MG63 (cell line): Measurements from ENCODE around the gene TGFBI. TPM values are rescaled to one million over a fixed set of nuclear protein-coding genes. Genes with fewer than 3 reads are reported as not detected.
A peak's percentile ranks its signal among the peaks of the same experiment; 100 is the strongest.

Experiments used
- DNase-seq: peaks from one replicate; pipeline ENCODE4 v3.0.0-alpha.2; 2020
- H3K27me3 ChIP-seq: fragments of 250-450 bp; sonication (Bioruptor Pico); 2 replicates; pipeline ENCODE4 v1.5.1; 2020; ENCODE audit warnings: mild to moderate bottlenecking, moderate library complexity
- H3K36me3 ChIP-seq: fragments of 250-450 bp; sonication (Bioruptor Pico); 2 replicates; pipeline ENCODE4 v1.5.1; 2020; ENCODE audit warnings: mild to moderate bottlenecking, moderate library complexity
- H3K4me3 ChIP-seq: fragments of 250-450 bp; sonication (Bioruptor Pico); 2 replicates; pipeline ENCODE4 v1.5.1; 2020; ENCODE audit warnings: mild to moderate bottlenecking, moderate library complexity
- H3K9me3 ChIP-seq: fragments of 250-450 bp; sonication (Bioruptor Pico); 2 replicates; pipeline ENCODE4 v1.5.1; 2020; ENCODE audit warnings: mild to moderate bottlenecking, moderate library complexity
- total RNA-seq: library from RNA; depleted of rRNA; stranded (reverse); fragments of >200 nt; shearing (Covaris generic); gene quantifications from 2 replicates; pipeline ENCODE4 v1.2.3, GENCODE V29; 2014; ENCODE audit warnings: low replicate concordance

The TGFBI gene
- total RNA-seq, 1 experiment from 2014 or later = 2,057 TPM

DNA sequence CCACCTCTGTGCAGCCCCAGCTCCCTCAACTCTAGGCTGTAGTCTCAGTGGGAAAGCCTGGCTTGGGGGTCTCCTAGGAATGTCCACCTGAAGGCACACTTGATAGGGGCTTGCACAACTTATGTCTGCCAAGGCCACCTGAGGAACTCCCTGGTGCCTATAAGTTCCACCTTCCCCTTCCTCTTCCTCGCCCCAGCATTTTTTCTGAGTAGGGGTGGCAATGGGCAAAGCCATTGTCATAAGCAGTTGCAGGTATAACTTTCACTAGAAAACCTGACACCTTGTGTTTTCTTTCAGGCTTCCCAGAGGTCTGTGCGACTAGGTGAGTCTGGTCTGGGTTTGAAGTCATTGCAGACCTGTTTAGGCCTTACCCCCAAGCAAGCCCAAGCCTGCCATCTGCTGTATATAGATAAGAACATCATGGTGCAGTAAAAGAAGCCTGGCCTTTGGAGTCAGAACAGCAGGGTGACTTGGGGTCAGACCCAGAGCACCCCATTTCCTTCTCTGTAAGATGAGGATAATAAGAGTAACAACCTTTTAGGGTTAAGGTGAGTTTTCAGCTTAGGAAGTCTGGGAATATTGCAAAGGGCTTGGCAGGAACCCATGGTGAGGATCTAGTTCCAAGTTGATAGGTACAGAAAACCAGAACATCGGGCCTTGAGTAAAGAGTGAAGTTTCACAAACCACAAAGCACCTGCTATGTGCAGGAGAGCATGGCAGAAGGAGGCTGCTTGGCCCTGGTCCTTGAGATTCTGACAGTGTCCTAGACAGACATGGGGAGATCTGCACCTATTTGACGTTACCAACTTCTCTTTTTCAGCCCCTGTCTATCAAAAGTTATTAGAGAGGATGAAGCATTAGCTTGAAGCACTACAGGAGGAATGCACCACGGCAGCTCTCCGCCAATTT lies 33.8 kb downstream of the TGFBI start:
- Histone ChIP-seq H3K9me3 (no peaks in the 10 kb centered on the region), H3K27me3 (no peaks in the 10 kb centered on the region), H3K4me3 (no peak overlapping the region), H3K36me3 (peaks cover 83% of the 10 kb centered on the region)
- DNase-seq = no peak

DNA sequence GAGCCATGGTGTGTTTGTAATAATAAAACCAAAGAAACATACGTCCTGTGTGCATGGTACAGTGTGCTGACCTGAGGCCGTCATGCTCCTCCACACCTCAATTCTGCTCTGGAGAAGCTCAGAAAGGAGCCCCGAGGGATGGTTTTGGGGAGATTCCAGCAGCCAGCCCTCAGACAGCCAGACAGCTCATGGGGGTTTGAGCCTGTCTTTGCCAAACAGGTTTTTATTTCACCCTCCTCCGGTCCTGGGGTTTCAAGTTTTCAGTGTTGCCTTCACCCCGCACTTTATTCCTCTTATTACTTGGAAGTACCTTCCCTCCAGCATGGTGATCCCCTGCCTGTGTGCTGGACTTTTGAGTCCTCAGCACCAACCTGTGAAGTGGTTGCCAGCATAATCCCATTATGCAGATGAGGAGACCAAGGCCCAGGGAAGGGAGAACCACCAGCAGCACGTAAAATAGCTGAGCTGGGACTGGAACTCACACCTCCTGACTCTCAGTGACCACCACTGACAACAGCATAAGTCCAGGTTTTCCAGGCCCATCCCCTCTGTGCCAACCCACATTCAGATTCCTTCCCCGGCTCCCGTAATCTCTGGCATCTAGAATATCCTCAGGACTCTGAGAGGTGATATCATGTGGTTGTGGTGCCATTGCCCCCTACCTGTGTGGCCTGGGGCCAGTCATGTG lies 35.1 kb downstream of the TGFBI start:
- H3K4me3 ChIP-seq = no peak overlapping the region
- peaks cover 91% of the 10 kb centered on the region for H3K36me3 ChIP-seq
- H3K9me3 ChIP-seq = no peaks in the 10 kb centered on the region
- no peak for DNase-seq
- no peaks in the 10 kb centered on the region for H3K27me3 ChIP-seq

DNA sequence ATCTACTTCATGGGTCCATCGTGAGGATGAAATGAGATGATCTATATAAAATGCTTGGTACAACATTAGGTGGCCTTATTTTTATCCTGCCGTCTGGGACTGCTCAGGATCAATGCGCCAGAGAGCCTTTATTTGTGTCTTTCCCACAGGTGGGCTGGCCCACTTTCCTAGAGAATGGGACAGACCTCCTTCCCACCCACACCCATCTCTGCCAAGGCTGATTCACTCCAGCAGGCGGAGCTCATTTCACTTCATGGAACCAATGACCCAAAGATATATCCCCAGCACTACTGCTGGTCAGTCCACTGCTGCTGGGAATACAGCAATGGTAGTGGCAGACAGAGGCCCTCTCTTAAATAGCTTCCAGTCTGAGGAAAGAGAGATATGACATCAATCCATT lies 35.7 kb downstream of the TGFBI start:
- H3K9me3 ChIP-seq = no peaks in the 10 kb centered on the region
- peaks cover 90% of the 10 kb centered on the region for H3K36me3 ChIP-seq
- H3K4me3 ChIP-seq = no peak overlapping the region
- no peaks in the 10 kb centered on the region for H3K27me3 ChIP-seq
- DNase-seq = peak; percentile 50

DNA sequence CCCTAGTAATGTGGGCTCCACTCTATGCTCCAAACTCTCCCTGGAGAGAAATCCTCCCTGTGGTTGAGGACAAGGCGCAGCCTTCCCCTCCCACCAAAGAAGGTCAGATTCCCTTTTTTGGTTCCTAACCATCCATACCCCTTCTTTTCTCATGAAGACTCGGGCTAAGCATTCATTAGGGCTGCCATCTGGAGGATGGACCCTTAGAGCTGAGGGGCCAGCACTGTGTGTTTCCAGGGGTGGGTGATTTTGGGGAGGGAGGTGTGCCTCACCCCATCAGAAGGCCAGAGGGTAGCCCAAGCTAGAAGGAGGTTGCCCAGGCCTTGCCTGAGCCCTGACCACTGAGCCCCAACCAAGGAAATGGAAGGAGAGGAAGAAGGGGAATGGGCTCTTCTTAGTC lies 36.8 kb downstream of the TGFBI start:
- no peak for DNase-seq
- no peaks in the 10 kb centered on the region for H3K27me3 ChIP-seq
- no peak overlapping the region for H3K4me3 ChIP-seq
- H3K9me3 ChIP-seq = no peaks in the 10 kb centered on the region
- peaks cover 90% of the 10 kb centered on the region for H3K36me3 ChIP-seq

DNA sequence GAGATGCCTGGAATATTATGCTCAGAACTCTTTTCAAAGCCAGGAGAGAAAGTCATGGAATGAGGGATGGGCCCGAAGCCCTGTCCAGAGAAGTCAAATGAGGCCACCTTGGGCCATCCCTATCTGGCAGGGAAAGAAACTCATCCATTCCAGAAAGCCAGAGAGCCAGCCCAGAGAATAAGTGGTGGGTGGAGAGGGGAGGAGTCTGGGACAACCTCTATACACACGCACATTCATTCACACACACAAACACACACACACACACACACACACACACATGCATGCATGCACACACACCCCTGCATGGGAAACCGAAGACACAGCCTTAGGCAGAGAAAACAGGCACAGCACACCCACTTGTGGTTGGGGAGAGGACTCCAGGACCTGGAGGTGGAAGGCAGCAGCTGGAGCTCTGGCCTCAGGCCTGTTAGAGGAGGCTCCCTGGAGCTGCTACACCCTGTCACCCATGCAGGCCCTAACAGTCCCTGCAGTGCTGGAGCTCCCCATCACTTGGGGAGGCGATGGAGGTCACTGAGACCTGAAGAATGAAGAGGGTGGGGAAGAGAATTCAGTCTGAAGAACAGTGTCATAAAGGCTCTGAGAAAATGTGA lies 38.0 kb downstream of the TGFBI start:
- Histone ChIP-seq H3K9me3 (no peaks in the 10 kb centered on the region), H3K36me3 (peaks cover 88% of the 10 kb centered on the region), H3K4me3 (no peak overlapping the region), H3K27me3 (no peaks in the 10 kb centered on the region)
- peak; percentile 80 for DNase-seq

DNA sequence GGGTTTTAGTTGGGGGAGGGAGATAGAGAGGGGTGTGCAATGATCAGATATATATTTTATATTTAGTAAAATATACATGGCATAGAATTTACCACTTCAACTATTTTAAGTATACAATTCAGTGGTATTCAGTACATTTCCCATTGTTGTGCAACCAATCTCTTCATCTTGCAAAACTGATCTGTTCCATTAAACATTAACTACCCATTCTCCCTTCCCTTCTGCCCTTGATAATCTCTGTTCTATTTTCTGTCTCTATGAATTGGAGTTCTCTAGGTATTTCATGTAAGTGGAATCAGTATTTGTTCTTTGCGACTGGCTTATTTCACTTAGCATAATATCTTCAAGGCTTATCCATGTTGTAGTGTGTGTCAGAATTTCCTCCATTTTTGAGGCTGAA lies 38.6 kb downstream of the TGFBI start:
- DNase-seq = no peak
- Histone ChIP-seq H3K27me3 (no peaks in the 10 kb centered on the region), H3K4me3 (no peak overlapping the region), H3K9me3 (no peaks in the 10 kb centered on the region), H3K36me3 (peaks cover 85% of the 10 kb centered on the region)

DNA sequence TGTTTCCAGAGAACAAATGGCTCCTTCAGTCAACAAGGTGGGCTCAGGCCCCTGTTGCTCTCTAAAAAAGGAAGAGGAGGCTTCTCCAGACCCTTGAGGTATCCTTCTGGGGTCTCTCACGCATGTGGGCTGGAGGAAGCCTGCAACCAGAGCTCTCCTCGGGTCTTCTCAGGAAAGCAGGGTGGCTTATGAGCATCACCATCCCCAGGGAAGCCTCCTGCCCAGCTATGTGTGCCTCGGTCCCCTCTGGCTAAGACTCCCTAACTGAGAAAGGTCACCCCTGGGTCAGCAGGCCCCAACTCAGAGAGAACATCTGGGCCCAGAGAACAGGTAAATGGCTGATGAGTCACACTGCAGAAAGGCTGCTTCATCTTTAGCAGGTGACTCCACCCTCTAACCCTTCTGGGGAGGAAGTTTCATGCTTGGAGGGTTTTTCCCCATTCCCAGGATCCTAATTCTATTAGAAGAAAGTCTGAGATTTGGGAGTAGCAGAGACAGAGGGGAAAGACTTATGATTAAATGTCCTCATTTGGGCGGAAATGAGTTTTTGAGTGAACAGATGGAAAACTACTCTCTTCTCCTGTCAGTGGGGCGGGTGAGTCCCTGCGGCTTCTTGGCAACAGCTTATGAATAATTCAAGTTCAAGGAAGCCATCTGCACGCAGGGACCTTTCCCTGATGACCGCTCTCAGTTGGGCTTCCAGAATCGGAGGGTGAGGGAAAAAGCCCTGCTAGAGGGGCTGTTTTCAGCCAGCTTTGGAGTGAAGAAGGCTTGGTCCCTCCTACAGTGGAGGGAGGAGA lies 41.9 kb downstream of the TGFBI start:
- Histone ChIP-seq H3K4me3 (no peak overlapping the region), H3K27me3 (no peaks in the 10 kb centered on the region), H3K36me3 (peaks cover 52% of the 10 kb centered on the region), H3K9me3 (no peaks in the 10 kb centered on the region)
- no peak for DNase-seq

DNA sequence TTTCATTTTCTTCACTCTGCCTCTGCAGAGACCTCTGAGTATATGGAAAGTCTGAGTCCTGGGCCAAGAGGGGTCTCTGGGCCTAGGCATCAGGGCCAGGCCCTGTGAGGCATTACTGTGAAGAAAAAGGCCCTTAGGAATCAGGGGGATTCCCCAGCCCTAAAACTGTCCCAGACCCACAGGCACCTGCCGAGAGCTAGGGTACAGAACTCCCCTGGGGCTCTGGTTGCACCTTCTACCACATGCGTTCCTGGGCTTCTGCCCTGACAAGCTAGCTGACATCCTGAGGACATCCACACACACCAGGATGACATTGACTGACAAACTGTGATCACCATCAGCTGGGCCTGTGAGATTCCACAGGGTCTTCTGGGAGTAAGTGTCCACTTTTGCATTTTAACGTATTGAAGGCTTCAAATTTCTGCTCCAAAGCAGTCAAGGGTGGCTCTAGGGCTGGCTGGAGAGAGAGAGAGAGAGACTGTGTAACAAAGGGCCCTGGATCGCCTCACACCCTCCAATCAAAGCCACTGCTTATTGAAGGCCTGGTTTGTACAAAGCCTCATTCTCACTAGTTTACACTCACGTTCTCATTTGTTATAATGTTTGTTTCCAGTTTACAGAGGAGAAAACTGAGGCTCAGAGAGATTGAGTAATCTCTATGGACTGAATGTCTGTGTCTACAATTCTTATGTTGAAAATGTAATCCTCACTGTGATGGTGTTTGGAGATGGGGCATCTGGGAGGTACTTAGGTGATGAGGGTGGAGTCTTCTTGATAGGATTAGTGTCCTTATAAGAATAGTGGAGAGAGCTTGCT lies 45.1 kb downstream of the TGFBI start:
- Histone ChIP-seq H3K27me3 (no peaks in the 10 kb centered on the region), H3K4me3 (no peak overlapping the region), H3K36me3 (peaks cover 29% of the 10 kb centered on the region), H3K9me3 (no peaks in the 10 kb centered on the region)
- no peak for DNase-seq

DNA sequence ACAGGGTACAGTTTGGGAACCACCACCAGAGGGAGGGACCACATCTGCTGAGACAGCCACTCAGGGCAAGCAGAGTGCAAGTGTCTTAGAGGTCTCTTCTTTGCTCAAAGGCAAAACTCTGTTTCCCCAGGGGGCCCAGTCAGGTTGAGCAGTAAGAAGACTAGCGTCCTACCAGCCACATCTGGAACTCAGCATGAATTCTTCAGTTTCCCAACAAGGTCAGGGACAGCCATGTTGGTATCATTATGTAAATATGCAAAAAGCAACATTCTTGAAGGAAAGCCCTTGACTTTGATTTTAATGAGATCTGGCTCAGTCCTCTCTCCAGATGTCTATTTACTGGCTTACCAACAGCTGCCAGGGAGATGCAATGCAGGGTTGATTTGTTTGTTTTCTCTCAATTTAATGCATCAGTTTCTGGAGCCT lies 46.7 kb downstream of the TGFBI start:
- DNase-seq = no peak
- H3K9me3 ChIP-seq = no peaks in the 10 kb centered on the region
- H3K27me3 ChIP-seq = no peaks in the 10 kb centered on the region
- peaks cover 14% of the 10 kb centered on the region for H3K36me3 ChIP-seq
- H3K4me3 ChIP-seq = no peak overlapping the region

DNA sequence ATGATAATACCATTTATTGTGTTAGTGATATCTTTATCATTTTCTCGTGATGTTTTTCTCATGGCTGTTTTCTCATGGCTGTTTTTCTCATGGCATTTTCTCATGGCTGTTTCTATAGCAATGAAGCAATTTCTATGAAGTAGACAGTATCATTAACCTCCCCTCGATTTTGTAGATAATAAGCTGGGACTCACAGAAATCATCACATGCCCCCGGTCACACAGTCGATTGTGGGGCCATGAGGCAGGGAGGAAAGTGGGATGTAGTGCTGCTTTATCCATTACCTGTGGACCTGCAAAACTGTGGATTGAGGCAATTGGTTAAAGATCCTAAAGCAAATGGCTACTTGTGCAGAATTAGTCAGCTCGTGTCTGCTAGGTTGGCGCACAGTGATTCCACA lies 47.3 kb downstream of the TGFBI start:
- Histone ChIP-seq H3K27me3 (no peaks in the 10 kb centered on the region), H3K9me3 (no peaks in the 10 kb centered on the region), H3K4me3 (no peak overlapping the region), H3K36me3 (peaks cover 10% of the 10 kb centered on the region)
- no peak for DNase-seq

DNA sequence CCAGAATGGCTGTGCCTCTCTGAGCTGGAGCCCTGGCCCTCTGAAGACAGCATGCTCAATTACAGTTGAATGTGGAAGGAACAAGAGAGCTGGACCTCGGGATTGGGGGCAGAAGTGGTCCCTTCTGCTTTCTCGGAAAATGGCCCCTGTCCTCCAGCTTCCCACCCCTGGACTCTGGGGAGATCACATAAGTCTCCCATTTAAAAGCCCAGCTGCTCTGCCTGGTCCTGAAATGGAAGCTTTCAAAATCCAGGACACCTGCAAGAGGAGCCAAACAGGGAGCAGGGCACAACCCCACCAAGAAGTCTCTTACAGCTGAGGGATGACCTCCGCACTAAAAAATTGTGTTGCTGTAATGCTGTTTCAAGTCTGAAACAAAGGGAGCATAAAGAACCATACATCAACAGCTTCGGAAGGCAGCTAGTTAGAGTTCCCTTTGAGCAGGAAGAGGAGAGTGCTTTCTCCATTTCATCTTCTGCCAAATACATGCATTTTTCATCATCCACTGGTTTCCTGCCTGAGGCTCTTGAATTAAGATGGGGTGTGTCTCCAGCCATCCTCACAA lies 48.2 kb downstream of the TGFBI start:
- Histone ChIP-seq H3K27me3 (no peaks in the 10 kb centered on the region), H3K9me3 (no peaks in the 10 kb centered on the region), H3K4me3 (no peak overlapping the region), H3K36me3 (peaks cover 1% of the 10 kb centered on the region)
- no peak for DNase-seq

DNA sequence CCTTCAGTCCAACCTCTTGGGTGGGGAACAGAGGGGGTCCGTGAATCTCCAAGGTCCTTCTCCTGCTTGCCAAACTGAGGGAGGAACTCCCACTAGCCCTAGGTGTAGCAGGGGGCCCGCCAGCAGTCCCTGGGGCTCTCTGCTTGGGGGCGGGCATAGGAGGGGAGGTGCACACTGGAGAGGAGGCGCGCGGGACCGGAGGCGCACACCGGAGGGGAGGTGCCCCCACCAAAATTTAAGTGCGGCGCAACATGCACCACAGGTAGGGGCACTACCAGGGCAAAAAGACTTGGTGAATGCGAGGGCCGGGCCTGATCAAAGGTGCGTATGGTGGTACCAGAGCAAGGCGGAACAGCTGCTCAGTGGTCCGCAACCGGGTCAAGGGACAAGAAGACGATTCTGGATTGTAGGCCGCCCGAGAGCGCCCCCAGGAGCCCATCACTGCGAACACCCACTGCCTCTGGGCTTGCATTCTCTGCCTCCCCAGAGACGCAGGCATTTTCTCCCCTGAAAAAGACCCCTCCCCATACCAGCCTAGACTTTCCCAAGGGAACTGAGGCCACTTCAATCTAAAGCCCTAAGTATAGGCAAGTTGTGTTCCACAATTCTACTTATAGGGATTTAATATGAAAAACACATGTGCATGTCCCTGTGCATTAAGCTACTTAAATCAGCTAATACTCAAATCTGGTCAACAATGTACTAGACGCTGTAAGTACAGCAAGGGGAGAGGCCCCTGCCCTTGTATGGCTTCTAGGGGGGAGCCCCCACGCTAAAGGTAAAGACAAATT lies 50.6 kb downstream of the TGFBI start:
- no peaks in the 10 kb centered on the region for H3K36me3 ChIP-seq
- no peak for DNase-seq
- H3K9me3 ChIP-seq = no peaks in the 10 kb centered on the region
- H3K4me3 ChIP-seq = no peak overlapping the region
- no peaks in the 10 kb centered on the region for H3K27me3 ChIP-seq

DNA sequence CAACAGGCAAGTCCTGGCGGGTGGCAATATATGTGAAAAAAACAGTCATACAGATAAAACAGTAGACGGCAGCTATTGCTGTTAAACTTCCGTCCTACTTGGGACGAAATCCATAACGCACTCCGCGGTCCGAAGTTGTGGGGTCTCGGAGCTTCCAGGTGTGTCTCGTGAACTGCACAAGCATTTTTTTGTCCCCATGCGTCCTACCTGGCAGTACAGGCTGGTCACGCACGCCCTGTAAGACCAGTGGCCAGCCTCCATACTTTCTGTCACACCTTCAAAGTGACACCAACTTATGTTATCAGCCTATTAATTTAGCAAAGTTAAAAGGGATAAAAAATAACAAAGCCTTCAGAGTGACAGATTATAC lies 51.3 kb downstream of the TGFBI start:
- DNase-seq = no peak

DNA sequence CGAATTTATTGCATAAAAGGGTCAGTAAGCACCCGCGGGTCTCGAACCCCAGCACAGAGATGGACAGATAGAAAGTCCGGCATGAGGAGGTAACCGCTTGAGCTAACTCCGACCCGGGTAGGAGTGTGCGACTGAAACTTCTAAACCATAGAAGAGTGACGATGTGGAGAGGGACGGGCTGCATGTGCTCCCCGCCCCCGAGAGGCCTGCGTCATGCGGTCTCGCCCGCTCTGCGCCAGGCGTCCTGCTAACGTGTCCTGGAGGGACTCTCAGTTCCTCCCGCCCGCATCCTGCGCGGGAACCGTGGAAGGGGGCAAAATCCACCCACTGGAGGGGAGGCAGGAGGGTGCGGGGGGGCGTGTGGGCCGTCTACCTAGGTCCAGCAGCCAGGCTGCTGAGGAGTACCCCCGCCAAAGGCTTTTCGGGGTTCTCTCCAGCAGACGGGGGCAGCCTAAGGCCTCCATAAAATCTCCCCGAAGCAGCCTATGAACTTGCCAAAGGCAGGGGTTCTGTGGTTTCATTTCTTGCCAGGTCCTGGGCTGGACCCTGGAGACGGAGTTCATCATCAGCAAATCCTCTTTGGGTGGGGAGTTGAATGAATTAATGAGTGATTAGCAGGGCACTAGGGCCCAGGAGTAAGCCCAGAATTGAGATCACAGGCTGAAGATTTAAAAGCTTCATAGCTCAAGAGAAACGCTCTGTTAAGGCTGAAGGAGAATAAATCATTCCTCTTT lies 51.9 kb downstream of the TGFBI start:
- H3K36me3 ChIP-seq = no peaks in the 10 kb centered on the region
- peak overlapping the region; percentile 45 for H3K4me3 ChIP-seq
- H3K27me3 ChIP-seq = no peaks in the 10 kb centered on the region
- H3K9me3 ChIP-seq = no peaks in the 10 kb centered on the region
- peak; percentile 93 for DNase-seq

More for the DNA sequence above, 51.3 kb downstream of the TGFBI start:
- Histone ChIP-seq H3K27me3 (no peaks in the 10 kb centered on the region), H3K4me3 (no peak overlapping the region), H3K9me3 (no peaks in the 10 kb centered on the region), H3K36me3 (no peaks in the 10 kb centered on the region)

DNA sequence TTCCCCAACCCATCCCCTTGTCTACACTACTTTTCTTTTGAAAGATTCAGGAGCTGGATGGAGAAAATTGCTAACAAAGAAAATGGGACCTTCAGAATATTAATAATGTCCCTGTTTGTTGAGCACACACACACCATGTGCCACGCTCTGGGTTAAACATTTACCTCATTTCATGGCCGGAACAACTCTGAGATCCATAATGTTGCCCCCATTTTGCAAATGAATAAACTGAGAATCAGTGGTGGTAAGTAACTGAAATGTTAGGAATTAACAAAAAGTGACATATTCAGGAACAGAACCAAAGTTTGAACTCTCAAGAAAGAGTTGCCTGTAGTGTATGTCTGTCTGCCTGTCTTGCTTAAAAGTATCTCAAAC lies 52.4 kb downstream of the TGFBI start:
- no peak overlapping the region for H3K4me3 ChIP-seq

More for the DNA sequence above, 52.4 kb downstream of the TGFBI start:
- Histone ChIP-seq H3K27me3 (no peaks in the 10 kb centered on the region), H3K9me3 (no peaks in the 10 kb centered on the region), H3K36me3 (no peaks in the 10 kb centered on the region)
- DNase-seq = no peak
